Upper lobe of right lung (tissue), 1 donor: ENCODE measurements around the gene ZBTB7C. TPM values are rescaled to one million over a fixed set of nuclear protein-coding genes. Genes with fewer than 3 reads are reported as not detected.

Source experiments
- ATAC-seq: fragments of 200-7000 bp; cut with Tn5 transposase; one replicate; pipeline ENCODE4 v1.9.1; 2020; ENCODE audit warnings: mild to moderate bottlenecking, moderate library complexity
- DNase-seq: peaks from one replicate; pipeline ENCODE4 v3.0.0-alpha.2; 2020
- H3K27ac ChIP-seq: fragments of 200-600 bp; one replicate; pipeline ENCODE4 v1.8.0; 2022
- H3K27me3 ChIP-seq: fragments of 200-600 bp; one replicate; pipeline ENCODE4 v1.8.0; 2022; ENCODE audit warnings: mild to moderate bottlenecking
- H3K36me3 ChIP-seq: fragments of 200-600 bp; one replicate; pipeline ENCODE4 v1.8.0; 2022
- H3K4me1 ChIP-seq: fragments of 200-600 bp; one replicate; pipeline ENCODE4 v1.8.0; 2022
- H3K4me3 ChIP-seq: fragments of 200-600 bp; one replicate; pipeline ENCODE4 v1.8.0; 2022; ENCODE audit warnings: mild to moderate bottlenecking
- H3K9me3 ChIP-seq: fragments of 200-600 bp; one replicate; pipeline ENCODE4 v1.8.0; 2022
- CTCF ChIP-seq: fragments of 200-600 bp; IDR thresholded peaks from one replicate; pipeline ENCODE4 v1.8.0; 2022; ENCODE audit warnings: antibody characterized with exemption
- intact Hi-C: fragments of 100-400 bp; cut with DNase I; formaldehyde crosslinking; loops from one replicate; pipeline ENCODE4 v1.11.0; 2022
- total RNA-seq: library from RNA; stranded (reverse); fragmentation: NEBNext Ultra II Directional; extraction: Animal tissue kit (Norgen Biotek cat#: 25700); gene quantifications from one replicate; pipeline ENCODE4 v1.2.1, GENCODE V29; 2021
- donor health status: DM: no; HTN: yes; CAD: no; lungs with severe emphysema.

The ZBTB7C gene
- total RNA-seq, 1 donor from 2014 or later = 17.7 TPM

GRCh38 chr18:48090021-48090420 is 319.2 kb downstream of the ZBTB7C start:
- DNase-seq (no peak), ATAC-seq (peak; percentile 11)
- intact Hi-C loops = no loop called here
- H3K9me3 ChIP-seq = no peaks in the 10 kb centered on the region
- no peaks in the 10 kb centered on the region for H3K27me3 ChIP-seq
- H3K27ac ChIP-seq = no peak overlapping the region
- no peak for TF ChIP-seq CTCF
- no peaks in the 10 kb centered on the region for H3K36me3 ChIP-seq
- no peak overlapping the region for H3K4me3 ChIP-seq
- no peaks in the 10 kb centered on the region for H3K4me1 ChIP-seq

- DNase-seq (no peak), ATAC-seq (no peak)
- no peaks in the 10 kb centered on the region for H3K9me3 ChIP-seq
- H3K4me3 ChIP-seq = no peak overlapping the region
- TF ChIP-seq CTCF = no peak
- H3K27me3 ChIP-seq = no peaks in the 10 kb centered on the region
- H3K4me1 ChIP-seq = no peaks in the 10 kb centered on the region
- no peak overlapping the region for H3K27ac ChIP-seq
- intact Hi-C loops = no loop called here
- H3K36me3 ChIP-seq = no peaks in the 10 kb centered on the region
These were observed 323.2 kb downstream of the ZBTB7C start for GRCh38 chr18:48085781-48086487.

- TF ChIP-seq CTCF = no peak
- Histone ChIP-seq H3K4me3 (no peak overlapping the region), H3K9me3 (no peaks in the 10 kb centered on the region), H3K36me3 (no peaks in the 10 kb centered on the region), H3K27me3 (no peaks in the 10 kb centered on the region), H3K27ac (no peak overlapping the region), H3K4me1 (no peaks in the 10 kb centered on the region)
- ATAC-seq (no peak), DNase-seq (no peak)
- intact Hi-C loops = no loop called here
These were observed 324.3 kb downstream of the ZBTB7C start for GRCh38 chr18:48084858-48085257.

- no peak overlapping the region for H3K4me3 ChIP-seq
- no peaks in the 10 kb centered on the region for H3K4me1 ChIP-seq
- intact Hi-C loops = no loop called here
- H3K27ac ChIP-seq = no peak overlapping the region
- H3K9me3 ChIP-seq = no peaks in the 10 kb centered on the region
- H3K27me3 ChIP-seq = no peaks in the 10 kb centered on the region
- TF ChIP-seq CTCF = no peak
- DNase-seq (no peak), ATAC-seq (no peak)
- no peaks in the 10 kb centered on the region for H3K36me3 ChIP-seq
These were observed 325.0 kb downstream of the ZBTB7C start for GRCh38 chr18:48084041-48084757.

- no peaks in the 10 kb centered on the region for H3K27me3 ChIP-seq
- no peak overlapping the region for H3K4me3 ChIP-seq
- intact Hi-C loops = no loop called here
- DNase-seq (no peak), ATAC-seq (no peak)
- H3K4me1 ChIP-seq = no peaks in the 10 kb centered on the region
- no peak for TF ChIP-seq CTCF
- H3K9me3 ChIP-seq = no peaks in the 10 kb centered on the region
- no peak overlapping the region for H3K27ac ChIP-seq
- no peaks in the 10 kb centered on the region for H3K36me3 ChIP-seq
These were observed 328.6 kb downstream of the ZBTB7C start for GRCh38 chr18:48080546-48080945.
